Stimulated activated CD4-positive, alpha-beta T cell treated with anti-CD3 and anti-CD28 coated beads, Interleukin-4, amount 100 ng/mL, for 4 hours (primary cell): ENCODE data around the gene SUPT3H.
"Not testable (repeated sequence)": the region's sequence is repeated elsewhere in the genome, so short reads cannot be mapped to it uniquely, and the experiment has no call there.

Source experiments
- DNase-seq, 2 experiments: peaks; one replicate each; pipeline ENCODE4 v3.0.0-alpha.2; 2020

The SUPT3H gene

DNA sequence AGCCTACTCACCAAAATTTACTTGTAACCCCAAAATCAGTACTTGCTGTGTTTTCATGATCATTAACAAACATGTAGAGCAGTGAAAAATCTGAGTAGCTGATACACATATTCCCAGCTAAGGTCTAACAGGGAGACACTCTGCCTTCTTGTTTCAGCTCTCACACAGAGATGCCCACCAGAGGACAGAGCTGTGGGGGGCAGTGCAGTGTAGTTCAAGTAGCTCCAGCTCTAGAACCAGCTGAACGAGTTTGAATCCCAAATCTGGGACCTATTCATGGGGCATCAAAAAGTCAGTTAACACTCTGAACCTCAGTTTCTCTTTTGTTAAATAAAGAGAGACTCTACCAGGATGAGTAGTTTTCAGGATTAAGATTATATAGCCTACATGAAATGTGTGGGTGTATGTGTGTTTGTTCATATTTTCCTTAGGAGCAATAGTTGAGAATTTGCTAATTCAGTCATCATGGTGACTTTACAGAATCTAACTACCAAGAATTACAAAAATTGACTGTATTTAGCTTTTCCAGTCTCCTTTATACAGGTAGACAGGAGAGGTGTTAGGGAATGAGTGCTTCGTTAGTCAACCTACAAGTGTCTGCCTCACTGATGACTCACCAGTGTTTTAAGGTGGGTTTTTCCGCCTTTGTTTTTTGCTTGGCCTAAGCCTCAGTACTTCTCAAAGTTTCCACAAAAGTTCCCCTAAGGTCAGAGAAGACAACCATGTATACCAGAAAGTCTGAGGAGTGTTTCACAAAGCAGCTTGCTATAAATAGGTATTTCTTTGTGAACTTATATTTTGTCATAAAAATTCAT, 213.6 kb downstream of the SUPT3H start:
- peak in 1 of 2 experiments; percentile 46 for DNase-seq

DNA sequence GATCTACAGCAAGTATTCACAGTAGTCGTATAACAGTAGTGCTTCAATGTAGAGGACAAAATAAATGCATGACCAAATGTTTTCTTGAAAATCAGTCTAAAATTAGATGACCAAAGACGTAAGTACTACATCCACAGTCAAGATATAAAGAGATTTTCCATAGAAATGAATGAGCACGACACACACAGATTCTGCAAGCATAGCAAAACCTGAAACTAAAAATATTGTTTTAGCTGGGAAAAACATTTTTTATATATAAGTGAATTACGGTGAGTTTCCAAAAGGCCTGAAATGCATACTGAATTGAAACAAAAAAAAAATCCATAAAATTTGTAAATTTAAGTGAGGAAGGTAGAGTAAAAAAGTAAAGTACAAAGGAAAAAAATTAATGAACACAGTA, 217.4 kb downstream of the SUPT3H start:
- no peak for DNase-seq

DNA sequence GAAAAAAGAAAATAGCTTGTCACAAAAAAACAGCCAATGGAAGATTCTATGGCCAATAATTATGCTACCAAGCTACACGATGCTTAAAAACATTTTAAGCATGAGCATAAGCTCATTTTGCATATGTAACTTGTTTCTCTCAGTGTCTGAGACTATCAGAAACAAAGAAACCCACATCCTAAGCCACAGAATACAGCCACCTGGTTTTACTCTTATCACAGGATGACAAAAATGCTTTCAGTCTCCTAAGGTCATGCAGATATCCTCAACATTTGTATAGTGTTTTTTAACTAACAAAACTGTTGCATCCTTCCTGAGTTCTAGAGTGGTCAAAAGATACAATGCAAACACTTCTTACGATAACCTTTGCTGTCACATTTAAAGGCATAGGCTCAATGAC, 221.7 kb downstream of the SUPT3H start:
- DNase-seq, result no peak

DNA sequence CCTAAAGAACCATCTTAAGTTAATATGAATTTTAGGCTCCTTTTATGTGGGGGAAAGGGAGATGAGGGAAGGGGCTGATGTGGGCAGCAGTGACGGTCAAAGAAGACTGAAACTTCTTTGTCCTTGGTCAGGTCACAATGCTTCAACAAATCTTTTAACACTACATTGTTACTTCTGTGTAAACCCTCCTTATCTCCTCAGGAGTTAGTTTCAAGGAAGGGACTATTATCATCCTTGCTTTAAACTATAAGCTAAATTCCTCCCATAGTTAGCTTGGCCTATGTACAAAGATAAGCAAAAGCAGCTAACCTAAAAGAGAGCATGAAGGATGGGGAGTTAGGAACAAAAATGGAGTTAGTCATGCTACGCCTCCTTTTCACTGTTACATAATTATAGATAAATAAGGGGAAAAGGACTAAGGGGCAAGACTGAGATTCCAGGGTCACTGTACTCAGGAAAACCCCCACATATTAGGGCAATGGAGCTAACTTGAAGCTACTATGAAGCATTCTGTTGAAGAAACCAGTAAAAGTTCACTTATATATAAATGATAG, 222.3 kb downstream of the SUPT3H start:
- DNase-seq, result no peak

DNA sequence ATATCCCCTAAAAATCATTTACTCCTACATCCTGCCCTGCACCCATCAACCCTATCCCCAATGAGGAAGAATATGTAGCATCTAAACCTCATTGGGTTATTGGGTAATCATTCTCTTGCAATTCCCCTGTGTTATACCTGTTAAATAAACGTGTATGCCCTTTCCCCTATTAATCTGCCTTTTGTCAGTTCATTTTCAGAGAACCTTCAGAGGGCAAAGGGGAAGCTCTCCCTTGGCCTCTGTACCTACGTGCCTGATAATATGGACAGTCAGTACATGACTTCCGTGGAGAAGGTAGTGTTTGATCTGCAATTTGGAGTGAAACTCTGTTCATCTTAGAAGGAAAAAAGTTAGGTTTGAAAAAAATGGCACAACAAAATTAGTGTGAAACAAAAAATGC, 223.1 kb downstream of the SUPT3H start:
- DNase-seq, result no peak

DNA sequence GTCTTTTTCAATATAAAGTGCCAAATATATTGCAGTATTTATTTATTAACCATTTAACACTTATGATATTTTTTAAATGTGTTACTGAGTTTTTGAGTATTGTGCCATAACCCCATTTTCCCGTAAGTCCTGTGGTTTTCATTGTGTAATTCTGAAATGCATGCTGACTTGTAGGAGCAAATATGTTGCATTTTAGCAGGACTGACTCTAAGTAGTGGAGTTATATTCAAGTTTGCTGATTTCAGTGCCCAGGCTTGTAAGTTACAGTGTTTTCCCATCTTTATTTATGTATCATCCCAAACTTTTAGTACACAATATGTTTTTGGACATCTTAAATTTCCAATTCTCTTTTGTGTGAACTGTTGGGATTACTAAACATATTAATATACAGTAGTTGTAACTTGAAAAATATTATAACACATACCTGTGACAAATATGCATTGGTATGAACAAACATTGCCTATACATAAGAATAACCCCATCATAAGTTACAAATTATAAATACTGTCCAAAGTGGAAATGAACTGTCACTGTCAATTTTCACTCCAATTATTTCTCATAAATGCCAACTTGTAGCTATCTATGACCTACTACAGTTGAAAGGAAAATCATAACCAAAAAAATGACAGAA, 228.9 kb downstream of the SUPT3H start:
- no peak for DNase-seq

DNA sequence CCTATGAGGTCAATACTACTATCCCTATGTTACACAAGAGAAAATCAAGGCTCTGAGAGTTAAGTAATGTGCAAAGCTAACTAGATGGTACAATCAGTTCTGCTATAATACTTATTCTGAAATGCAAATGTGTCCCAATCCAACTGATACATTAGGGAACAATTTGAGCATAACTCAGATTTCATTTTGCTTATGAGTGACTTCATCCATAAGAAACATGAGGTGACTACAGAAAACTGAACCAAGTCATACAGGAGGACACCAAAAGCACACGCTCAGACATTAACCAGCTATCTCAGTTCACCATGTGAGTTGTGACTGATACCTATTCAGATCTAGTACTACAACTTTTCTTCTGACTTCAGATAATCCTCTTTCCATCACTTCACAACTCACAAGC, 229.5 kb downstream of the SUPT3H start:
- no peak for DNase-seq

DNA sequence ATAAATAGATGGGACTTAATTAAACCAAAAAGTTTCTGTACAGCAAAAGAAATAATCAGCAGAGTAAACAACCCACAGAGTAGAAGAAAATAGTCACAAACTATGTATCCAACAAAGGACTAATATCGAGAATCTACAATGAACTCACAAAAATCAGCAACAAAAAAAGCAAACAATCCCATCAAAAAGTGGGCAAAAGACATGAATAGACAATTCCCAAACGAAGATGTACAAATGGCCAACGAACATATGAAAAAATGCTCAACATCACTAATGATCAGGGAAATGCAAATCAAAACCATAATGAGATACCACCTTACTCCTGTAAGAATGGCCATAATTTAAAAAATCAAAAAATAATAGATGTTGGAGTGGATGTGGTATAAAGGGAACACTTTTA, 232.1 kb downstream of the SUPT3H start:
- not testable (repeated sequence) for DNase-seq

DNA sequence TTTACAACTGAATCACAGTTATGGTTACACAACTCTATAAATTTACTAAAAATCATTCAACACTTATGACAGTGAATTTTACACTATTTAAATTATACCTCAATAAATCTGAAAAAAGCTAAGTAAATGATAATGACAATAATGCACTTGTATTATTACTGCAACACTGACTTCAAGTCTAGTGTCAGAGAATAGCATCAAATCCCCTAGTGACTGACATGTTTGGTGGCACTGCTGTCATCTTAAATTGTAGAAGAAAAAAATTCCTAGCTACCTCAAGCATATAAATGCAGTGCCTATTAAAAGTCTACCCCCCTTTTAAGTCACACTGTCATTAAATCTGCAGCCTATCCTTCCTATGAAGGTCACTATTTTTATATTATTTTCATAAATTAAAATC, 239.0 kb downstream of the SUPT3H start:
- no peak for DNase-seq

DNA sequence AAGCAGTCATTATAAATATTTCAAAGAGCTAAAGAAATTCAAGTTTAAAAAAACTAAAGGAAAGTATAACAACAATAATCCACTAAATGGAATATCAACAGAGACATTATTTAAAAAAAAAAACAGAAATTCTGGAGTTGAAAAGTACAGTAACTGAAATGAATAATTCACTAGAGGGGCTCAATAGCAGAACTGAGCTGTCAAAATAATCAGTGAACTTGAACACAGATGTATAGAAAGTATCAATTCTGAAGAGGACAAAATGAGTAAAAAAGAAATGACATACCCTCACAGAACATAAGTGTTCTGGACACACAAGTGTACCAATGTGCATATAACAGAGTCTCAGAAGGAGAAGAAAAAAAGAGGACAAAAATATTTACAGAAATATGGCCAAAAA, 241.2 kb downstream of the SUPT3H start:
- DNase-seq, result no peak

DNA sequence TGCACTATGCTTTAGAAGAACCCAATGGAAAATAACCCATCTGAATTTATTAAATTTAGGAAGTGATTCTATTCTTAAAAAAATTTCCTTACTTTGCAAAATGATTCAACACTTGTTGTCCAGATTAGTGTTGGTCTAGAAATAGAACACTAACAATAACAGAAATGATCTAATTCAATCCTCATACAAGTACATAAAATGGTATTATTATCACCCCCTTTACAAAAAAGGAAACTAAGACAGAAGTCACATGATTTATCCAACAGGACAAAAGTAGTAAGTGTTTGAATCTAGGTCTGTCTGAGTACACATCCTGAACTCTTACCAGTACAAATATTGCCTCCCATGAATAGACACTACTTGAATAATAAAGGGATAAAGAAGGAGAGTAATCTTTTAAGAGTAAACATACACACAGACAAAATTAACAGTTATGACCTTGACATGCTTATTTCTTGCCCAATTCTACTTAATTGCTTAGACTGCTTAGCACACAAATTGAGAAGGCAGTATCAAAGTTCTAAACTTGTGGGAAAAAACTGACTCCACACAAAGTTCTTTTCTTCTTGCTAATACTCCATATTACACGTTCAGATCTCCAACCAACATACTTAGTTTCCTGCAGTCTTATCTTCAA, 245.0 kb downstream of the SUPT3H start:
- no peak for DNase-seq

DNA sequence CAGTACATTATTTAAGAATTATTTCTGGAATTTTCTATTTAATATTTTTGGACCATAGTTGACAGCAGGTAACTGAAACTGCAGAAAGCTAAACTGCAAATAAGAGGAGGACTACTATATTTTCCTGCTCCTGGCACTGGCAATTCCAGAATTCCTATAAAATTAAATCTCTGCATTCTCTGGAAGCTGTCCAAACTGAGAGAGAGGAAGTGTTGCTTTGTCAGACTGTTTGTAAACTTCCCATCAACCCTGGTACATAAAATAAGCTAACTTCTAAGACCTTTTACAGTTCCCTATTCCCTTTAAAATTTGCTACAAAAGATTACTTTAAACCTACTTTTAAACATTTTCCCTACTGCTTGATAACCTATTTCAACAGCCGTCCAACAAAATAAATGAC, 245.7 kb downstream of the SUPT3H start:
- DNase-seq, result no peak

DNA sequence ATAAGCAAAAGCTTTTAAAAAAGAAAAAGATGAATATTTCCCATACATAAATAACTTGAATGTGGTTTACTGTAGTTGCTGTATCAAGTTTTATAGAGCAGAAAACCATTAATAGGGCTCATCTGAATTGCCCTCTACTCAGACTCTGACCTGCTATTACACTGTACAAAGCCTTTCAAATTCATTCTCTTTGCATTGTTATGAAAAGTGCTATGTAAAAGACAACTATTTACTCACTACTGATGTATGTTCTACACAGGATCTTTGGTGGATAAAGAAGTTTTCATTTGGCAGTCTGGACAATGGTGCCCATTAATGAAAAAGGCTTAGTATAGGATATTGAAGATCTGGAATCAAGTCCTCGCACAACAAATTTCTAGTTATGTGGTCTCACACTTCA, 248.7 kb downstream of the SUPT3H start:
- no peak for DNase-seq

DNA sequence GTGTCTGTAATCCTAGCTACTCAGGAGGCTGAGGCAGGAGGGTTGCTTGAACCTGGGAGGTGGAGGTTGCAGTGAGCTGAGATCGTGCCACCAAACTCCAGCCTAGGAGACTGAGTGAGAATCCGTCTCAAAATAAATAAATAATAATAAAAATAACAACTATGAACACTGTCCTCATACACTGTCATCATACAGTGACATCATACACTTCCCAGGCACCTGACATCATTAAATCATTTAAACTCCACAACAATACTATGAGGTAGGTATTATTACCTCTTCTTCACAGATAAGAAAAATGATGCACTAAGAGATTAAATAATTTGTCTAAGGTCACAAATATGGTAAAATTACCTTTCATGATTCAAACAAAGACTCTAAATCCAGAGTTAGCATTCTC, 250.5 kb downstream of the SUPT3H start:
- DNase-seq, result no peak

DNA sequence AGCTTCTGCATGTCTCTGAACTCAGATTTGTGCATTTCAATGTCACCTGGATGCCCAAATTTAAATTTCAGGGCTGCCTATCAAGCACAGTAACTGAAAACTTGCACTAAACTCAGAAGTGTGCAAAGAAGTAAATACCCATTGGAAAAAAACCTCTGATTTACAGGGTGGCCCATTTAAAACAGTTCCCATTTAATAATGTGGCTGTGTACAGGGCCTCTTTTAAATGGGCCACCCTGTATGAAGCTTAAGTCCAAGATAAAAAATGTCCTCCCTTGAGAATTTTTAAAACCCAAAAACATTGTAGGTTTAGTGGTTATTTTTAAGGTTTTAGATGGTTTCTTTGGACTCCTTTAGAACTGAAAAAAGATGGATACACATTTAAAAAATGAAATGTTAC, 251.7 kb downstream of the SUPT3H start:
- DNase-seq, result no peak

DNA sequence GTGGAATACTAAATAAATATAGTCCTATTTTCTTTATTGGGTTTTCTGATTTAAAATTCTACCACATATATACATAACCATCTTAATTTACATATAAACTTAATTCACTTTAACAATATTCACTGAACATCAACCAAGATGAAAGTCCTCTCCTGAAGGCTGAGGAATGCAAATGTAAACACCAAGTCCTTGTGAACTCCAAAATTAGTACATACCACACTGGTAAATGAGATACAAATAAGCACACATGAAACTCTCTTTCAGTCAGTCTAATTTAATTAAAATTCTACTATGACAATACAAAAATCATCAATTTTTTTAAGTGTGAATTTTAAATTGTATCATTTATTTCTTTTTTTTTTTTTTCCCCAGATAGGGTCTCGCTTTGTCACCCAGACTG, 254.7 kb downstream of the SUPT3H start:
- DNase-seq, result no peak

DNA sequence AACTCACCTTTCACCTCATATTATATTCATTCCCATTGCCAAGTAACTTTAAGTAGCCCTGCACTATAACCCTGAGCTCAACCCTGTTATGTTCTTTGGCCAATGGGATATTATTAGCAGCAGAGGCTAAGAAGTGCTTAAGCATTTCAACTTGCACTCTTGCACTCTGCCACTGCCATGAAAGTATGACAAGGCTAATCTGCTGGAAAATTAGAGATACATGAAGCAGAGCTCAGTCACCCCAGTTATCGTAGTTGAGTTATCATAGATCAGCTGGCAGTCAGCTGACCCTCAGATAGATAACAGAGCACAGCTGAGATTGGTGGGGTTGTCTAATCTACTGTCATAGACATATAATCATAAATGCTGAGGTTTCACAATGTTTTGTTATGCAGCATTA, 259.0 kb downstream of the SUPT3H start:
- DNase-seq, result no peak

DNA sequence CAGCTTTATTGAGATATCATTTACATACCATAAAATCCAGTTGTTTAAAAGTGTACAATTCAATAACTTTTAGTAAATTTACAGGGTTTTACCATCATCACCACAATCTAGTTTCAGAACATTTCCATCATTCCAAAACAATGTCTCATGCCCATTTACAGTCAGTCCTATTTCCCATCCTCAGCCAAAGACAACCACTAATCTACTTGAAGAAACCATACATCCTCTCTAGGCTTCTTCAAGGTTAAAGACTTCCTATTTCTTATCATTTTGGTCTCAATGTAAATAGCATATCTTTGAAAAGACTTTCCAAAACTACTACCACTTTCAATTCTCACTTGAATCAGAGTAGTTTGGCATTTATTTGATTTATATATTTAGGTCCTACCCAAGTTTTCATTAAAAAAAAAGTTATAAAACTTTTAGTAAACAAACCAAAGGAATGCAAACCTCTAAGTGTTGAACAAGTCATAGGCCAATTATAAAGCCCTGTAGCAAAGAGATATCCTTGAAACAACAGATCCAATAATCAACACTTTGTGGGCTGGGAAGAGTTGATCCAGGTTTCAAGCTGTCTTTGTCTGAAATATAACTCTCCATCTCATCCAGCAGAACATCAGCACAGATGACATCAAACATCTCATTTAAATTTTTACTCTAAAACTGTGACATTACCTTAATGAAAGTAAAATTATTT, 260.9 kb downstream of the SUPT3H start:
- DNase-seq, result no peak

DNA sequence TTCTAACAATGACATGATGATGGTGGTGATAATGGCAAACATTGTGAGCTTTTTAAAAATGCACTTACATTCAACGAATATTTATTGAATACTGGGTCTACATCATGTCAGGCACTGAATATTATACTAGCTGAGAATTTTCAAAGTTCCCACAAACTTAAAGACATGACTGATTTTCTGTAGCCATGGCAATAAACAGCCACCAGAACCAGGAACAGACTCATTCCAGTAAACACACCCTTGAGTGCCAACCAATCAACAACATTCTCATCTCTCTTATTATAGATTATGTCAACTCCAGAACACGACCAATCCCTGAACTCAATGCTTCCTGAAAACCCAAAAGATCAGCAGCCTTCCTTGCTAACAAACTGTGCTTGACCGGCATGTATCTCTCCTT, 262.0 kb downstream of the SUPT3H start:
- DNase-seq, result no peak

DNA sequence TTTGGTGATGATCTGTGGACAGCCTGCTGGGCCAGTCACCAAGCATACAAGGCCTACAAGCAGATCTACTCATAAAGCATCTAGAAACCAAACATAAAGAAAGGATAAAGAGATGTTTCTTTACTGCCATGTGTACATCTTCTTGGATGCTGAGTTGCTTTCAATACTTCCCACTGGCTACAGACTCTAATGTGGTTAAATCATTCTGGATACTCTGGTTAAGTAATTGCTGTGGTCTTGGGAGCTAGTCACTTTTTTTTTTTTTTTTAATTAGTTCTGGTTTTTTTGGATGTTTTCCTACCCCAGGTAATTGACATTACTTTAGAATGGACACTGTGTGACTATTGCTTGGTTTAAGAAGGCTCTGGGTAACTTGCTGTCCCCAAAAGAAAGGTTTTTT, 265.0 kb downstream of the SUPT3H start:
- DNase-seq, result no peak

DNA sequence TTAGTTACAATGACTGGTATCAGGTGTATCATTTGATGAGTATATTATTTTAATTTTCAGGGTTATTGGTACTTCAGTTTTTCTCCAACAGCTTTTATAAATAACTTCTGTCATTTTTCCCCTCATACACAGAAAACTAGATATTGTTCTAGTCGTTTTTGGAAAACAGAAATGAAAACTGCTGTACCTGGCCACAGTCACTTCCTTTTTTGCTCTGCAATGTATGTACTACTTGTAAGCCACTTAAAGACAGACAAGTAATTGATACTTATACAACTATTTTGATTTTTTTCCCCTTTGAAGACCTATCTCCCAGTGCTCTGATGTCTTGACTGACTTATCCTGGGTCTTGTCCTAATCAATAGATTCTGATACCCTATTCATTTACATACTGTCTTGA, 268.2 kb downstream of the SUPT3H start:
- no peak for DNase-seq

DNA sequence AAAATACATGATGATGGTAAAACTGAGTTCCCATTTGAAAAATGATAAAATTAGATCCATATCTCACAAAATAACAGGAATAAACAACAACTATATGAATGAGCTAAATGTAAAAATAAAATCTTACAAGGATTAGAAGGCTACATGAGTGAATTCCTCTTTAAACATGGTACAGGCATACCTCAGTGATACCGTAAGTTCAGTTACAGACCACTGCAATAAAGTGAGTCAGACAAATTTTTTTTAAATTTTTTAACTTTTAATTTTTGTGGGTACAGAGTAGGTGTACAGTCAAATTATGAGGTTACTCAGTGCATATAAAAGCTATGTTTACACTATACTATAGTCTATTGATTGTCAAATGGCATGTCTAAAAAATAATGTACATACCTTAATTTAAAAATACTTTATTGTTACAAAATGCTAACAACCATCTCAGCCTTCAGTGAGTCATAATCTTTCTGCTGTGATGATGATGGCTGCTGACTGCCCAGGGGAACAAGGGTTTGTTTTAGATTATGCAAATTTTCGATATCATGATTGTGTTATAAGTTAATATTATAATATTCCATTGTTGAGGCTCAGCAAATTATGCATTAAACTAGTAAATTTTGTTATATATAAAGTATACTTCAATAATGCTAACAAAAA, 272.4 kb downstream of the SUPT3H start:
- DNase-seq, result no peak

DNA sequence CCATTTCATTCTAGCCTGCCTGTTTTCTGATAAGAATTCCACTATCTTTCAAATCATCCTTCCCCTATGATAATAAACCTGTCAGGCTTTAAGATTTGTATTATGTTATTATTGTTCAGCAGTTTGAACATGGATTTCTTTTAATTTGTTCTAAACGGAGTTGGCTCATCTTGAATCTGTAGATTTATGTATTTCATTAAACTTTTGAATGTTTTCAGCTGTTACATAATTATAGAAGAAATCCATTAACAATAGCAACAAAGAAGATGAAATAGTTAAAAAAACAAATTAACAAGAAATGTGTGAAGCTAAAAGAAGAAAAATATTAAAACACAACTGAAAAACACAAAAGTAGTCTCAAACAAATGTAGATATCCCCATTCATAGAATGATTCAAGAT, 273.3 kb downstream of the SUPT3H start:
- DNase-seq, result no peak
